HepG2 (cell line): ENCODE results near the gene DESI2.

ENCODE experiments used
- EZH2 ChIP-seq: conservative IDR thresholded peaks from 2 replicates; pipeline ENCODE4 v1.6.1; 2012; ENCODE audit warnings: mild to moderate bottlenecking, low read depth, low read length, moderate library complexity
- GABPB1 ChIP-seq: IDR thresholded peaks from 2 replicates; pipeline ENCODE4 v1.6.1; 2016; ENCODE audit warnings: mild to moderate bottlenecking, missing genetic modification reagents, moderate library complexity, missing compliant biosample characterization
- YY1 ChIP-seq: IDR thresholded peaks from 2 replicates; pipeline ENCODE4 v1.6.1; 2011; ENCODE audit warnings: low read length, low read depth, moderate library complexity, mild to moderate bottlenecking; ENCODE audit not compliant: insufficient read depth, insufficient replicate concordance
- ZFAT ChIP-seq: sonication (generic); formaldehyde crosslinking; conservative IDR thresholded peaks from 2 replicates; pipeline ENCODE4 v1.8.1; 2023; ENCODE audit warnings: missing genetic modification reagents, inconsistent platforms
- TF ChIP-seq, protein P1 (sequence below): sonication (generic); formaldehyde crosslinking; IDR thresholded peaks from 2 replicates; pipeline ENCODE4 v1.5.0; 2020; ENCODE audit warnings: mild to moderate bottlenecking, missing genetic modification reagents, moderate library complexity

DNA sequence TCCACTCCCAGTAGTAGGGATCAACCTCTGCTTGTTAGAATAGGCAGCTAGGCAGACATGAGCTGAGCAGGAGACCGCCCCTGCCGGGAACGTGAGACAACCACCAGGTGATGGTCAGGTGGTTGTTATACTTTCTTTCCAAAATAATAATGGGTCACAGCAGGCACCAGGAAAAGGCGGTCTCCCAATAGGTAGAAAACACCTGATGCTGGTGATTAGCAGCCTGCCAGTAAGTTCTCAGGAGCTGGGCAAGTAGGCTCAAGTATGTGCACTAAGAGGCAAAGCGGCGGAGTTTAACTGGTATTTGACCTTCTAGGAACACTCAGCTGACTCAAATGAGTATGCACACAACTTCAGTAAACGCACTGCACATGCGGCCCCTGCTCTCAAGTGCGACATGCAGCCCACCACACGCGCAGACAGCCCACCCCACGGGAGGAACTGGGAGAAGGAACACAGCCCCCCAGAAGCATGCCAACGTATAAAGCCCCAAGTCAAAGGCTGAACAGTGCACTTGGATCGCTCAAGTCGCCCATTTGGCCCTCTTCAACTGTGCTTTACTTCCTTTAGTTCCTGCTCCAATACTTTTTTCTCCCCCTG, 80.0 kb downstream of the DESI2 start:
- TF ChIP-seq, protein P1, sequence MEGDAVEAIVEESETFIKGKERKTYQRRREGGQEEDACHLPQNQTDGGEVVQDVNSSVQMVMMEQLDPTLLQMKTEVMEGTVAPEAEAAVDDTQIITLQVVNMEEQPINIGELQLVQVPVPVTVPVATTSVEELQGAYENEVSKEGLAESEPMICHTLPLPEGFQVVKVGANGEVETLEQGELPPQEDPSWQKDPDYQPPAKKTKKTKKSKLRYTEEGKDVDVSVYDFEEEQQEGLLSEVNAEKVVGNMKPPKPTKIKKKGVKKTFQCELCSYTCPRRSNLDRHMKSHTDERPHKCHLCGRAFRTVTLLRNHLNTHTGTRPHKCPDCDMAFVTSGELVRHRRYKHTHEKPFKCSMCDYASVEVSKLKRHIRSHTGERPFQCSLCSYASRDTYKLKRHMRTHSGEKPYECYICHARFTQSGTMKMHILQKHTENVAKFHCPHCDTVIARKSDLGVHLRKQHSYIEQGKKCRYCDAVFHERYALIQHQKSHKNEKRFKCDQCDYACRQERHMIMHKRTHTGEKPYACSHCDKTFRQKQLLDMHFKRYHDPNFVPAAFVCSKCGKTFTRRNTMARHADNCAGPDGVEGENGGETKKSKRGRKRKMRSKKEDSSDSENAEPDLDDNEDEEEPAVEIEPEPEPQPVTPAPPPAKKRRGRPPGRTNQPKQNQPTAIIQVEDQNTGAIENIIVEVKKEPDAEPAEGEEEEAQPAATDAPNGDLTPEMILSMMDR (CRISPR knock-in tag) = no peak
- TF ChIP-seq EZH2 (no peak), GABPB1 (CRISPR knock-in tag) (no peak), ZFAT (CRISPR knock-in tag) (no peak), YY1 (no peak)
